ENCODE results near the gene AJM1.

Gene AJM1

GRCh38 chr9:136842380-136842948, at the start of gene AJM1:
AJM1 (plus strand) TSS chr9:136842478; CDS start chr9:136844415, 1,937 bp downstream.
- peak; percentile 74 for TF ChIP-seq CTCF (conservative IDR thresholded peaks at IDR 0.05)

GRCh38 chr9:136793086-136793946, 49.0 kb upstream of the AJM1 start:
- TF ChIP-seq CTCF (conservative IDR thresholded peaks at IDR 0.05) (no peak), ZFX (IDR thresholded peaks at IDR 0.05) (no peak)

More at GRCh38 chr9:136842380-136842948, at the start of gene AJM1:
- H3K27ac ChIP-seq = peak within 1 kb of the TSS; percentile 78

GRCh38 chr9:136794281-136794999, 47.8 kb upstream of the AJM1 start:
- H3K27ac ChIP-seq = no peak overlapping the region
- no peak for TF ChIP-seq ZFX (IDR thresholded peaks at IDR 0.05)
- TF ChIP-seq CTCF (conservative IDR thresholded peaks at IDR 0.05) = no peak

More at GRCh38 chr9:136793086-136793946, 49.0 kb upstream of the AJM1 start:
- no peak overlapping the region for H3K27ac ChIP-seq

GRCh38 chr9:136795000-136795348, 47.3 kb upstream of the AJM1 start:
- TF ChIP-seq CTCF (conservative IDR thresholded peaks at IDR 0.05) (no peak), ZFX (IDR thresholded peaks at IDR 0.05) (no peak)
- peak overlapping the region; percentile 26; the same call in 1 of the 2 replicates for H3K27ac ChIP-seq

GRCh38 chr9:136796238-136796774, 46.0 kb upstream of the AJM1 start, which contains the start of gene CCDC183:
CCDC183 (plus strand) TSS chr9:136796338; CDS start chr9:136796398, 60 bp downstream.
- TF ChIP-seq CTCF (conservative IDR thresholded peaks at IDR 0.05) = no peak
- TF ChIP-seq ZFX (IDR thresholded peaks at IDR 0.05) = no peak
- peak within 1 kb of the TSS; percentile 26 for H3K27ac ChIP-seq

GRCh38 chr9:136796775-136797347, 45.4 kb upstream of the AJM1 start:
- peak overlapping the region; percentile 26 for H3K27ac ChIP-seq

- peak overlapping the region; percentile 96 for H3K27ac ChIP-seq
- TF ChIP-seq ZFX (IDR thresholded peaks at IDR 0.05) = no peak
- TF ChIP-seq CTCF (conservative IDR thresholded peaks at IDR 0.05) = no peak
Measured at GRCh38 chr9:136798708-136799078, 43.6 kb upstream of the AJM1 start.
